Inferior parietal cortex (tissue), 1 donor: ENCODE measurements around the gene TFAP2B.

ENCODE experiments used
- DNase-seq: peaks from one replicate; pipeline ENCODE4 v3.0.0-alpha.2; 2016; ENCODE audit errors: extremely low spot score

Gene TFAP2B

DNA sequence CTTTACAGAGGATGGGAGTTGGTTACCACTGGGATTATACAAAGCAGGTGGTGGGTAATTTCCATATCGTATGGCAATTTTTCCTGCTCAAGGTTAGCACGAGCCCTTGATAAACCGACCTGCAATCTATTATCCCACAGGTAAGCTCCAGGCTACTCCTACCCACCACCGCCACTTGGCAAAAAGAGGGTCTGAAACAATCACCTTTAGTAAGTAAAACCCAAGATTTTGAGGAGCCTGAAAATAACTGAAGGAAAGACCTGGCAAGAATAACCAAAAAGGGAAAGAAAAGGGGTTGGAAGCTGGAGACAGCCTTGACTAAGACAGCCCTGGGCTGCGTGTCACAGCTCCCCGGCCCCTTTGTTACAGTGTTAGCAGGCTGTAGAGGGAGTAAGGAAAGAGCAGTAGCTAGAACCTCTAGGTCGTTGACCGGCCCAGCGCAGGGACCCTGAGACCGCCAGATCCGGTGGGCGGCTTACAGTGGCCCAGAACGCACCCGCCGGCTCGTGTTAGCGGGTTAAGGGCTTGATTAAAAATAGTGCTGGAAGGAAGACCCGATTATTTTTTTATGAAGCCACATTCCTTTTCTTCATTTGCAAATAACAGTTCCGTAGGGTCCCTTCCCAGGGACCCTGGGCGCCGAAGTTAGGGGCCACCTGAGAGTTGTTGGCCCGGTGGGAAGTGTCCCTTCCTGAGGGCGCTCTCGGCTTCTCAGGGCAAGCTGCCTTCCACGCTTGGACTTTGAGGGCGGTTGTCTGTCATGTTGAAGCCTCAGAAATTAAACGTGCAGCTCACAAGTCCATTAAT, 30.5 kb downstream of the TFAP2B start:
- DNase-seq = no peak

- no peak for DNase-seq
These were observed 31.1 kb downstream of the TFAP2B start for GRCh38 chr6:50849796-50850180.

GRCh38 chr6:50850223-50851048, 31.8 kb downstream of the TFAP2B start:
- DNase-seq = no peak

DNA sequence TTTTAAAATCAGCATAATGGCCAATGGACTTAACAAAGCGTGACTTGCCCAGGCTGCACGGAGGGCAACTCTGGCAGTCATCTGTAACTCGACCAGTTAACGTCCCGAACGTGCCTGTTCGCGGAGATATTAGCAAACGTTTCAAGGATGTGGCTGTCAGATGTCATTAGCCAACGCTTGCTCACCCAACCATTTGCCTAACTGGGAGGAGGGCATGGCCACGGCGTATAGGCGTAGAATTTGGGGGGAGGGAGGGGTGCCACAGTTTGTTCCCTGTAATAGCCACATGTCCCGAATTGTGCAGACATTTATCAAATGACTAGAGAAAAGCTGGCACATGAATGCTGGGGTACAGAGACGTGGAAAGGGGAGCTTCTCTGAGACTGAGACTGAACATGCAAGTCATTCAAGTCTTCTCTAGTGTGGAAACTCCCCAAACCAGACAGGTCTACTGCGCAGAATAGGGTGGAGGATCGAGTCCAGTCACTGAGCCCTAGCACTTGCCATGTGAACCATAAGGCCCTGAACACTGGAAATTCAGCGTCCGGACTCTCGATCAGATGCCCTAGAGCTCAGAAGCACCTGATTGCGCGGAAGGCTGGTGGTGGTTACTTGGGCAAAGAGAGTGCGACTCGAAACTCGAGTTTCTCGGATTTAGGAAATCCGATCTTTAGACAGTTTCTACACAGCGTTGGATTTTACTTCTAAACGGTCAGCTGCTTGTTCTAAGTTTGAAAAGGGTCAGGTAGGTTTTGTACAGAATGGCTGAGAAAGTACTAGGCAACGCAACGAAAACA, 32.6 kb downstream of the TFAP2B start:
- DNase-seq = no peak

DNA sequence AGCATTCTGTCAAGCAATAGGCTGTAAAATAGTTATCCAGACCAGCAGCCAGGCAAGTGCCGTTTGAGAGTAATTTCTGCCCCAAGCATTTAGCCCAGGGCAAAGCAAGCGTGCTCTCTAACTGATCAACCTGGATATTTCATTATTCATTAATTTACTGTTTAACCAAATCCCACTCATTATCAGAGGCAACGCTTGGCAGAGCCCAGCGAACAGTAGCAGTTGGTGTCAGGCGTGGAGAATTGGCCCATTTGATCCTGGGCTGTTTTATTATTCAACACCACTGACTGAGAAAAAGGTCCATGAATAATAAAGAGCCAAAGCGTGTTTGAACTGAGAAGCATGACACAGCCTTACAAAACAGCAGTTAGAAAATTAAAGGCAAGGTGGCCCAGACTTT, 35.3 kb downstream of the TFAP2B start:
- no peak for DNase-seq

DNA sequence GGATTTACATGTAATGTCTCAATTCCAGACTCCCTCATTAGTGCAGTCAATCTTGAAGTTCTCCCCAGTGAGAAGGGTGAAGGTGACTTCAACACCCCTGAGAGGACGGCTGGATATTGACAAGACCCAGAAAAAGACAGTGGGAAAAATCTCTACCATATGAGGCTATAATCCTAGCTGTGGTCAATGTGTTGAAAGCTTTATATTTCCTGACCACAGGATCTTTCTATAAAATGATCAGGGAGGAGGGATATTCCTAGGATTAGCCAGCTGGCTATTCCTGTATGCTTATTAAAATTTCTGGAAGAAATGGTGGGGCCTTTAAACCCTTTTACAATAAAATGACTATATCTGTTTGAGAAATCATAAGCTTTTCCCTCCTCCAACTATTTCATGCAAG, 43.0 kb downstream of the TFAP2B start:
- no peak for DNase-seq

DNA sequence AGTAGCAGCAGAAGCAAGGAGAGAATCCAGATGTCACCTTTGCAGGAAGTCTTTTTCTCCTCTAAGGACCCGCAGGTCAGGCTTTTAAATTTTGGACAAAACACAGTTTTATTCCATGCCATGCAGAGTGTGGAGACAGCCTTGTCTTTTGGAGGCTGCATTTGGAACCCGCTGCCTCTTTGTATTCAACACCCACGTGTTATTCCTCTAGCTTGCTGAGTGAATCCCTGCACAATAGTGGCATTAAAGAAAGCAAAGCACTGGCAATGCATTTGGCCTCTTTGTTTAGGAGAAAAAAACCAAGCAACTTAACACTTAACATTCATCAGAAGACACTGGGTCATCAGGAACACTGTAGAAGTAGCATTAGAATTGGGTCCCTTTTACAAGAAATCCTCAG, 43.5 kb downstream of the TFAP2B start:
- DNase-seq = no peak

DNA sequence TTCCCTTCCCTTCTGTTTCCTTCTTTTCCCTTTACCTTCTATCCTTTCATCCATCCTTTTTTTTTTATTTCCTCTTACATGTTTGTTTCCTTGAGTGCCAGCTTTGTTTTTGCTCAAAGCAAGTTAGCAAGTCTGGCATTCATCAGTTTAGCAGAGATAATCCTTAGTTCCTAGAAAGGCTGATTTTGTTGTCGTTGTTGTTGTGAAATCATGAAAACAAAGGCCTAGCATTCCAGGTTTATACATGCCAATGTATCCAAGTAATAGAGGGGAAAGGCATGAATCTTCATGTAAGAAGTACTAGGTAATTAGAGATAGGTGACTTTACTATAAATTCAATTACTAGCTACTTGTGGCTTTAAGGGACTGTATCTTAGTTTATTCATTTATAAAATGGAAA, 45.9 kb downstream of the TFAP2B start:
- DNase-seq = no peak

DNA sequence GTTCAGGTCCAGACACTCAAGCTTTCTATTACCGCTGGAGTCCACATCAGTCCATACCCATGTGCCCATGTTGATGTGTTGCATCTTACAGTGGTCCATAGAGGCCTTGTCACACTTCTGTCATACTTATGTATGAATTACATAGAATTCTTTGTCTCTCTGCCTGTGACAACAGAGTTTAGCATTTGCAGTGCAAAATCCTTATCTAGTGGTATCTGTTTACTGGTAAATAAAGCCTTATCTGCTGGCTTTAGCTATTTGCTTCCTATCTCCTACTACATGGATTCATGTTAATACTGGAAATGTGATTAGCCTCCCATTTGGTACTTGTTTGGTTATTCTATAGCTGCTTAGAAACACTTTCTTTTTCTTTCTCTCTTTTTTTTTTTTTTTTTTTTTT, 49.8 kb downstream of the TFAP2B start:
- no peak for DNase-seq

DNA sequence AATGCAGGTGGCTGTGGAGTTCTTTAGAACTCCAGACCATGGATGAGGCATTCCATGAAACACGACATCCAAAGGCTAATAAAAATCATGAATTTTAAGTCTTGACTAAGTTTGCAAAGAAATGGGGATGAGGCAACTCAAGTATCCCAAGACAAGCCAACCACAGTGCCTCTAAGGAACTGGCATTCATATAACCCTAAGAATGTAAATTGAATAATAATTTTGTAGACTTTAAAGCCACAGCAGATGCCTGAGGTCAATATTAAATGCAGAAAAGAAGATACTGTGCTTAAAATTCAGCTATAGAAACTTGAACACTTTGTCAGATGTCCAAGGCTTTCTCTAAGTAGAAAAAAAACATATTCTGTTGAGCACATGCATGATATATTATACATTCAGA, 54.5 kb downstream of the TFAP2B start:
- no peak for DNase-seq

GRCh38 chr6:50884364-50884763, 65.7 kb downstream of the TFAP2B start:
- DNase-seq = no peak

DNA sequence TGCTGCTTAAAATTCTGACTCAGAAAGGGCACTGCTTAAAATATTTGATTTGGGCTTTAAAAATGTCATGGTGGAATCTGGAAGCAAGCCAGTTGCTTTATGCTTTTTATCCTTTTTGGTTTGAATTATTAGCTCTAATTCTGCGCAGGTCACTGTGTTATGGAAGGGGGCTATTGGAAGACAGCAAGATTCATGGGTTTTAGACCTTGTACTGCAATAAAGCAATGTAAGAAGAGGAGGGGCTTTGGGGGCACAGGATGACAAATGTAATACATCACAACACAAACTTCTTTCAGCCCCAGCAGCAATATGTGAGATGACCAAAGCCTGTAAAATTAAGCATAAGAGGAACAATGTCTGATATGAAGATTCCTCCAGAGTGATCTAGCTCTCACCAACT, 68.4 kb downstream of the TFAP2B start:
- no peak for DNase-seq

DNA sequence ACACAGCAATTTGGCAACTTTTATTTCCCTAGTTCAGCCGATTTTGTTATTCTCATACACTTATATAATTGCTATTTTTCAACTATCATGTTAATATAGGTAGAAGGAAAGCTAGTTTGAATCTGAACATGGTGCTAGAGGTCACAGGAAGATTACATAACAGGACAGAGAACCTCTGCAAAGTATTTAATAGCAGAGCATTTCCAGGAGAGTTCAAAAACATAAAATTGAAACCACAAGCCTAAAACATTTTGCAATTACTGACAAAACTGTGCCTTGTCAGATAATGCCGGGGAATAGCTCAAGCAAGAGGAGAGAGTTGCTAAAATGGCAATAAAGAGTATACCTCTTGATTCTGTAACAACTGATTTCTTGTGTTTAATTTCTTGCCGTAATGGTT, 70.8 kb downstream of the TFAP2B start:
- DNase-seq = no peak

GRCh38 chr6:50889935-50890334, 71.3 kb downstream of the TFAP2B start:
- no peak for DNase-seq

GRCh38 chr6:50890579-50890978, 71.9 kb downstream of the TFAP2B start:
- DNase-seq = no peak

DNA sequence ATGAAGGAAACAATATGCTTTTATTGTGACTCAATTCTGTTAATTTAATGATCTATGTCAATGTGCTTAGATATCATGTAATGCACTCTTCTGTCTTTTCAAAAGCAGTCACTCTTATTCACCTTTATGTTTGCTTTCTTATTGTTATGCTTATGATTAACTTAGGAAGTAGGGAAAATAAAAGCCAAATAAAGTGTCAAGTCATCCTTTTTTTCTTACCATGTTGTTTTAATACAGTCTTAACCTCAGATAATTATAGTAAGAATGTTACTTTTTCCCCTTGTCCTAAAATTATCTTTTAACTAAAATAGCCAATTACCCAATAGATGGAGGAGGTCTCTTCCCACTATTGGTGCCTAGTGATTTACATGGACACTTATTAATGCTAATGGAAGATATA, 72.6 kb downstream of the TFAP2B start:
- DNase-seq = no peak
